GM19468 (cell line): ENCODE measurements around the gene CEMIP2.

Experiments
- ATAC-seq: cut with Tn5 transposase; IDR thresholded peaks from one replicate; pipeline ENCODE4 v1.9.1; 2021; ENCODE audit warnings: mild to moderate bottlenecking, moderate library complexity, moderate number of reproducible peaks; ENCODE audit not compliant: unreplicated experiment; ENCODE audit errors: extremely low read depth

Gene CEMIP2

GRCh38 chr9:71748280-71748743 lies 20.0 kb downstream of the CEMIP2 start:
- ATAC-seq, result no peak

- ATAC-seq, result no peak
These were observed 20.7 kb downstream of the CEMIP2 start for GRCh38 chr9:71747576-71747975.

GRCh38 chr9:71746758-71747125 lies 21.6 kb downstream of the CEMIP2 start:
- ATAC-seq, result no peak

GRCh38 chr9:71746023-71746757 lies 22.1 kb downstream of the CEMIP2 start:
- ATAC-seq, result no peak

GRCh38 chr9:71744754-71745521 lies 23.4 kb downstream of the CEMIP2 start:
- no peak for ATAC-seq

GRCh38 chr9:71743882-71744281 lies 24.4 kb downstream of the CEMIP2 start:
- no peak for ATAC-seq

- no peak for ATAC-seq
These were observed 25.1 kb downstream of the CEMIP2 start for GRCh38 chr9:71743217-71743705.

- ATAC-seq, result no peak
These were observed 25.6 kb downstream of the CEMIP2 start for GRCh38 chr9:71742703-71743102.

- ATAC-seq, result no peak
These were observed 26.2 kb downstream of the CEMIP2 start for GRCh38 chr9:71741926-71742648.

- no peak for ATAC-seq
These were observed 28.1 kb downstream of the CEMIP2 start for GRCh38 chr9:71740199-71740598.

- ATAC-seq, result no peak
These were observed 30.9 kb downstream of the CEMIP2 start for GRCh38 chr9:71737455-71737854.

- no peak for ATAC-seq
These were observed 32.1 kb downstream of the CEMIP2 start for GRCh38 chr9:71736236-71736635.

GRCh38 chr9:71734950-71735349 lies 33.4 kb downstream of the CEMIP2 start:
- ATAC-seq, result no peak

GRCh38 chr9:71733176-71733575 lies 35.1 kb downstream of the CEMIP2 start:
- ATAC-seq, result no peak

- no peak for ATAC-seq
These were observed 38.3 kb downstream of the CEMIP2 start for GRCh38 chr9:71729816-71730526.

- no peak for ATAC-seq
These were observed 41.6 kb downstream of the CEMIP2 start for GRCh38 chr9:71726723-71727122.

GRCh38 chr9:71725590-71726338 lies 42.5 kb downstream of the CEMIP2 start:
- ATAC-seq, result no peak

GRCh38 chr9:71721855-71722254 lies 46.5 kb downstream of the CEMIP2 start:
- ATAC-seq, result no peak

GRCh38 chr9:71719562-71719961 lies 48.8 kb downstream of the CEMIP2 start:
- ATAC-seq, result no peak
